Posterior cingulate gyrus (tissue), 11 donors: Measurements from ENCODE around the gene CAMKMT.
"Not testable (repeated sequence)": the region's sequence is repeated elsewhere in the genome, so short reads cannot be mapped to it uniquely, and the experiment has no call there.

ENCODE experiments used
- DNase-seq, 10 donors: peaks; one replicate each; pipeline versions ENCODE4 v3.0.0 to v3.0.0-alpha.2; 2020 to 2021; ENCODE audit warnings: mixed read lengths in 3 of 10
- intact Hi-C: fragments of 100-400 bp; cut with DNase I; formaldehyde crosslinking; loops from one replicate; pipeline ENCODE4 v1.15.1; 2023

CAMKMT gene

GRCh38 chr2:44579115-44579836 lies 217.5 kb downstream of the CAMKMT start:
- no peak for DNase-seq
- intact Hi-C loops: no loop called here

GRCh38 chr2:44579837-44580230 lies 218.1 kb downstream of the CAMKMT start:
- DNase-seq: no peak
- intact Hi-C loops: no loop called here

- intact Hi-C loops: no loop called here
- DNase-seq: no peak
These were observed 219.2 kb downstream of the CAMKMT start for GRCh38 chr2:44580875-44581515.

GRCh38 chr2:44582363-44583008 lies 220.7 kb downstream of the CAMKMT start:
- DNase-seq: no peak
- intact Hi-C loops: no loop called here

GRCh38 chr2:44595615-44596014 lies 233.9 kb downstream of the CAMKMT start:
- intact Hi-C loops, DNase-seq: not testable (repeated sequence)

GRCh38 chr2:44596537-44597320 lies 235.0 kb downstream of the CAMKMT start:
- intact Hi-C loops: no loop called here

GRCh38 chr2:44598330-44599119 lies 236.8 kb downstream of the CAMKMT start:
- no peak for DNase-seq
- intact Hi-C loops: no loop called here

More at GRCh38 chr2:44596537-44597320, 235.0 kb downstream of the CAMKMT start:
- no peak for DNase-seq

GRCh38 chr2:44599130-44599529 lies 237.4 kb downstream of the CAMKMT start:
- no peak for DNase-seq
- intact Hi-C loops: no loop called here

GRCh38 chr2:44602446-44602845 lies 240.7 kb downstream of the CAMKMT start:
- intact Hi-C loops: no loop called here
- no peak for DNase-seq

- DNase-seq: no peak
- intact Hi-C loops: no loop called here
These were observed 243.8 kb downstream of the CAMKMT start for GRCh38 chr2:44605511-44605910.

GRCh38 chr2:44612276-44612675 lies 250.5 kb downstream of the CAMKMT start:
- DNase-seq: no peak
- intact Hi-C loops: no loop called here

GRCh38 chr2:44614940-44615339 lies 253.2 kb downstream of the CAMKMT start:
- intact Hi-C loops: no loop called here

GRCh38 chr2:44615950-44616518 lies 254.3 kb downstream of the CAMKMT start:
- intact Hi-C loops: no loop called here
- no peak for DNase-seq

More at GRCh38 chr2:44614940-44615339, 253.2 kb downstream of the CAMKMT start:
- DNase-seq: no peak

- DNase-seq: no peak
- intact Hi-C loops: no loop called here
These were observed 255.0 kb downstream of the CAMKMT start for GRCh38 chr2:44616667-44617155.

- intact Hi-C loops: no loop called here
These were observed 256.7 kb downstream of the CAMKMT start for GRCh38 chr2:44618251-44619023.

GRCh38 chr2:44620189-44620990 lies 258.6 kb downstream of the CAMKMT start:
- intact Hi-C loops: no loop called here

More at GRCh38 chr2:44618251-44619023, 256.7 kb downstream of the CAMKMT start:
- no peak for DNase-seq

GRCh38 chr2:44623622-44624351 lies 262.0 kb downstream of the CAMKMT start:
- no peak for DNase-seq
- intact Hi-C loops: no loop called here

More at GRCh38 chr2:44620189-44620990, 258.6 kb downstream of the CAMKMT start:
- DNase-seq: no peak
